Loucy (cell line): ENCODE data around the gene AFF2.

Experiments used
- H2AFZ ChIP-seq: fragments of 200-600 bp; sonication (generic); 2 replicates; pipeline ENCODE4 v1.6.0; 2016; ENCODE audit warnings: antibody characterized with exemption, mild to moderate bottlenecking, low read length, moderate library complexity
- H3F3A ChIP-seq: fragments of 200-600 bp; 2 replicates; pipeline ENCODE4 v1.6.0; 2016; ENCODE audit warnings: antibody characterized with exemption, low read depth, mild to moderate bottlenecking
- H3K27me3 ChIP-seq: fragments of 200-600 bp; sonication (generic); 2 replicates; pipeline ENCODE4 v1.6.1; 2014; ENCODE audit warnings: low read length, mild to moderate bottlenecking; ENCODE audit not compliant: insufficient read depth, poor library complexity, severe bottlenecking
- H3K36me3 ChIP-seq: fragments of 200-600 bp; sonication (generic); 2 replicates; pipeline ENCODE4 v1.6.1; 2016; ENCODE audit warnings: low read length; ENCODE audit not compliant: insufficient read depth
- H3K4me1 ChIP-seq: fragments of 200-600 bp; sonication (generic); 2 replicates; pipeline ENCODE4 v1.5.1; 2014; ENCODE audit warnings: low read length, mild to moderate bottlenecking; ENCODE audit not compliant: insufficient read depth, poor library complexity, severe bottlenecking
- H3K4me2 ChIP-seq: fragments of 200-600 bp; sonication (generic); 2 replicates; pipeline ENCODE4 v1.6.0; 2014; ENCODE audit warnings: antibody characterized with exemption, low read length, low read depth, mild to moderate bottlenecking; ENCODE audit not compliant: poor library complexity, severe bottlenecking
- H3K4me3 ChIP-seq: fragments of 200-600 bp; sonication (generic); 2 replicates; pipeline ENCODE4 v1.5.1; 2014; ENCODE audit warnings: low read length, mild to moderate bottlenecking, mixed read lengths; ENCODE audit not compliant: poor library complexity, severe bottlenecking
- H3K79me2 ChIP-seq: fragments of 200-600 bp; sonication (generic); 2 replicates; pipeline ENCODE4 v1.6.1; 2014; ENCODE audit warnings: low read length; ENCODE audit not compliant: insufficient read depth
- H3K9ac ChIP-seq: fragments of 200-600 bp; sonication (generic); 2 replicates; pipeline ENCODE4 v1.6.0; 2014; ENCODE audit warnings: mild to moderate bottlenecking, low read depth, low read length, moderate library complexity; ENCODE audit not compliant: poor library complexity, severe bottlenecking
- H3K9me2 ChIP-seq: fragments of 200-600 bp; sonication (generic); replicated peaks from 2 replicates; pipeline ENCODE4 v1.6.1; 2016; ENCODE audit warnings: low read depth, low read length, mixed read lengths
- H3K9me3 ChIP-seq: fragments of 200-600 bp; sonication (generic); 2 replicates; pipeline ENCODE4 v1.6.1; 2014; ENCODE audit warnings: mild to moderate bottlenecking, antibody characterized with exemption, low read length, low read depth; ENCODE audit not compliant: insufficient read depth
- H4K20me1 ChIP-seq: fragments of 200-600 bp; sonication (generic); 2 replicates; pipeline ENCODE4 v1.6.0; 2014; ENCODE audit warnings: antibody characterized with exemption, low read length, mild to moderate bottlenecking; ENCODE audit not compliant: insufficient read depth, poor library complexity, severe bottlenecking
- CTCF ChIP-seq: fragments of 200-600 bp; sonication (generic); conservative IDR thresholded peaks from 2 replicates; pipeline ENCODE4 v1.5.1; 2014; ENCODE audit warnings: mild to moderate bottlenecking, antibody characterized with exemption, low read length
- EZH2phosphoT487 ChIP-seq: fragments of 200-600 bp; IDR thresholded peaks from 2 replicates; pipeline ENCODE4 v1.6.1; 2018; ENCODE audit warnings: antibody characterized with exemption, mild to moderate bottlenecking, moderate library complexity, borderline replicate concordance

Gene AFF2

GRCh38 chrX:148530464-148531077, 30.2 kb downstream of the AFF2 start:
- no peaks in the 10 kb centered on the region for H3K27me3 ChIP-seq
- peaks cover 10% of the 10 kb centered on the region; the same call in 1 of the 2 replicates for H3K36me3 ChIP-seq
- peaks cover 7% of the 10 kb centered on the region for H4K20me1 ChIP-seq
- no peak overlapping the region for H2AFZ ChIP-seq
- no peaks in the 10 kb centered on the region for H3K9me3 ChIP-seq
- no peak overlapping the region for H3K9ac ChIP-seq
- H3K4me1 ChIP-seq = no peaks in the 10 kb centered on the region
- TF ChIP-seq CTCF = peak; percentile 70
- no peak for TF ChIP-seq EZH2phosphoT487
- H3K79me2 ChIP-seq = peaks cover 52% of the 10 kb centered on the region
- H3K4me2 ChIP-seq = no peak overlapping the region
- H3K9me2 ChIP-seq = no peaks in the 10 kb centered on the region
- no peak overlapping the region for H3K4me3 ChIP-seq
- H3F3A ChIP-seq = no peaks in the 10 kb centered on the region

GRCh38 chrX:148534291-148534690, 33.9 kb downstream of the AFF2 start:
- Histone ChIP-seq H3K79me2 (peaks cover 84% of the 10 kb centered on the region), H3K4me2 (no peak overlapping the region)

GRCh38 chrX:148535639-148536038, 35.2 kb downstream of the AFF2 start:
- H3K9ac ChIP-seq = no peak overlapping the region
- no peaks in the 10 kb centered on the region for H3K9me3 ChIP-seq
- H3F3A ChIP-seq = no peaks in the 10 kb centered on the region
- H3K36me3 ChIP-seq = no peaks in the 10 kb centered on the region; the same call in 1 of the 2 replicates
- H4K20me1 ChIP-seq = peaks cover 20% of the 10 kb centered on the region
- H3K4me1 ChIP-seq = peaks cover 27% of the 10 kb centered on the region
- TF ChIP-seq EZH2phosphoT487 (no peak), CTCF (no peak)
- no peak overlapping the region for H3K4me2 ChIP-seq
- peaks cover 88% of the 10 kb centered on the region for H3K79me2 ChIP-seq
- H3K4me3 ChIP-seq = no peak overlapping the region
- no peaks in the 10 kb centered on the region for H3K9me2 ChIP-seq
- no peaks in the 10 kb centered on the region for H3K27me3 ChIP-seq
- no peak overlapping the region for H2AFZ ChIP-seq

More at GRCh38 chrX:148534291-148534690, 33.9 kb downstream of the AFF2 start:
- Histone ChIP-seq H3K9ac (no peak overlapping the region), H3K27me3 (no peaks in the 10 kb centered on the region), H4K20me1 (peaks cover 20% of the 10 kb centered on the region), H3K4me3 (no peak overlapping the region), H3K36me3 (no peaks in the 10 kb centered on the region; the same call in 1 of the 2 replicates), H3K9me2 (no peaks in the 10 kb centered on the region), H3K4me1 (peaks cover 15% of the 10 kb centered on the region), H3F3A (no peaks in the 10 kb centered on the region), H3K9me3 (no peaks in the 10 kb centered on the region), H2AFZ (no peak overlapping the region)
- TF ChIP-seq CTCF = no peak
- no peak for TF ChIP-seq EZH2phosphoT487
